MG63 (cell line): Measurements from ENCODE around the gene MRPS16. TPM values are rescaled to one million over a fixed set of nuclear protein-coding genes. Genes with fewer than 3 reads are reported as not detected.

Source experiments
- DNase-seq: peaks from one replicate; pipeline ENCODE4 v3.0.0-alpha.2; 2020
- H3K27me3 ChIP-seq: fragments of 250-450 bp; sonication (Bioruptor Pico); 2 replicates; pipeline ENCODE4 v1.5.1; 2020; ENCODE audit warnings: mild to moderate bottlenecking, moderate library complexity
- H3K36me3 ChIP-seq: fragments of 250-450 bp; sonication (Bioruptor Pico); 2 replicates; pipeline ENCODE4 v1.5.1; 2020; ENCODE audit warnings: mild to moderate bottlenecking, moderate library complexity
- H3K4me3 ChIP-seq: fragments of 250-450 bp; sonication (Bioruptor Pico); 2 replicates; pipeline ENCODE4 v1.5.1; 2020; ENCODE audit warnings: mild to moderate bottlenecking, moderate library complexity
- H3K9me3 ChIP-seq: fragments of 250-450 bp; sonication (Bioruptor Pico); 2 replicates; pipeline ENCODE4 v1.5.1; 2020; ENCODE audit warnings: mild to moderate bottlenecking, moderate library complexity
- total RNA-seq: library from RNA; depleted of rRNA; stranded (reverse); fragments of >200 nt; shearing (Covaris generic); gene quantifications from 2 replicates; pipeline ENCODE4 v1.2.3, GENCODE V29; 2014; ENCODE audit warnings: low replicate concordance; rRNA removed

Gene MRPS16
- total RNA-seq, 1 experiment from 2014 or later = 61.4 TPM

DNA sequence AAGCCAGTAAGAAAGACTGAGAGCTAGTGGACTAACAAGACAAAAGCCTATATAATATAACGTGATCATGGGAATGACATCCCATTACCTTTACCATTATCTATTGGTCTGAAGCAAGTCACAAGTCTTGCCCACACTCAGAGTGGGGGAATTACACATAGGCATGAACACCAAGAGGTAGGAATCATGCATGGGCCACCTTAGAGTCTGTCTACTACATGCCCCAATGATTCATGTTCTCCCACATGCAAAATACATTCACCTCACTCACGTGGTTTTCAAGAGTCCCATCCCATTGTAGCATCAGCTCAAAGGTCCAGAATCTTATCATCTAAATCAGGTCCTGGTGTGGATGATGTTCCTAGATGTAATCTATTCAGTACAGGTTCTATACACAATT lies 34.8 kb downstream of the MRPS16 start:
- DNase-seq = no peak
- Histone ChIP-seq H3K9me3 (no peaks in the 10 kb centered on the region), H3K27me3 (no peaks in the 10 kb centered on the region), H3K4me3 (no peak overlapping the region), H3K36me3 (peaks cover 5% of the 10 kb centered on the region)

DNA sequence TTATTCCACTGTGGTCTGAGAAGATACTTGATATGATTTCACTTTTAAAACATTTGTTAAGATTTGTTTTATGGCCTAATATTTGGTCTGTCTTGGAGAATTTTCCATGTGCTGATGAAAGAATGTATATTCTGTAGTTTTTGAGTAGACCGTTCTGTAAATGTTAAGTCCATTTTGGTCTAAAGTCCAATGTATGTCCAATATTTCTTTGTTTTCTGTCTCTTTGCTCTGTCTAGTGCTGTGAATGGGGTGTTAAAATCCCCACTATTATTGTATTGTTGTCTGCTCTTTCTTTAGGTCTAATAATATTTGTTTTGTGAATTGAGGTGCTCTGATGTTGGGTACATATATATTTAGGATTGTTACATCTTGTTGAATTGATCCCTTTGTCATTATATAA lies 36.7 kb downstream of the MRPS16 start:
- Histone ChIP-seq H3K27me3 (no peaks in the 10 kb centered on the region), H3K9me3 (no peaks in the 10 kb centered on the region), H3K36me3 (peaks cover 5% of the 10 kb centered on the region), H3K4me3 (no peak overlapping the region)
- no peak for DNase-seq

GRCh38 chr10:73211106-73211811 lies 41.2 kb downstream of the MRPS16 start:
- DNase-seq = no peak
- H3K4me3 ChIP-seq = no peak overlapping the region
- no peaks in the 10 kb centered on the region; the same call in none of the 2 replicates for H3K36me3 ChIP-seq
- H3K9me3 ChIP-seq = no peaks in the 10 kb centered on the region; the same call in 1 of the 2 replicates
- no peaks in the 10 kb centered on the region for H3K27me3 ChIP-seq

DNA sequence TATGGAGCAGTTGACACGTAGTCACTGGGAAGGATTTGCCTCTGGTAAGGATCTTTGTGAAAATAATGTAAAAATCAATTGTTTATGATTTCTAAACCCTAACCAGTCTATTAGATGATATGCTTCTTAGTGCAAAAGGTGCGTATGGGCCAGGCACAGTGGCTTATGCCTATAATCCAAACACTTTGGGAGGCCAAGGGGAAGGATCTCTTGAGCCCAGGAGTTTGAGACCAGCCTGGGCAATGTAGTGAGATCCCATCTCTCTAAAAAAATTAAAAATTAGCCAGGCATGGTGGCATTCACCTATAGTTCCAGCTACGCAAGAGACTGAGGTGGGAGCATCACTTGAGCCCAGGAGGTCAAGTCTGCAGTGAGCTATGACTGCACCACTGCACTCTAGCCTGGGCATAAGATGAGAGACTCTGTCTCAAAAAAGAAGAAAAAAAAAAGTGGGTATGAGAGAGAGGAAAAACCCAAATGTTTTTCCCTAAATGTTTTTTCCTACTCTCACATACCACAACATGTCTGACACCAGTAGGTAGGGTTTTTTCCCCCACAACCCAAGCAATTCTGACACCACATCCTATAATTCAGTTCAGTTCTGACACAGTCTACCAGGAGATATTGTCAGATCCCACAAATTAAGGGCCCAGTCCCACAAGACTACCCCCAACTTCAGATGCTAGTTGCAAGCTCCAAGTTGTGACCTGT lies 41.9 kb downstream of the MRPS16 start:
- no peaks in the 10 kb centered on the region; the same call in 1 of the 2 replicates for H3K9me3 ChIP-seq
- DNase-seq = no peak

DNA sequence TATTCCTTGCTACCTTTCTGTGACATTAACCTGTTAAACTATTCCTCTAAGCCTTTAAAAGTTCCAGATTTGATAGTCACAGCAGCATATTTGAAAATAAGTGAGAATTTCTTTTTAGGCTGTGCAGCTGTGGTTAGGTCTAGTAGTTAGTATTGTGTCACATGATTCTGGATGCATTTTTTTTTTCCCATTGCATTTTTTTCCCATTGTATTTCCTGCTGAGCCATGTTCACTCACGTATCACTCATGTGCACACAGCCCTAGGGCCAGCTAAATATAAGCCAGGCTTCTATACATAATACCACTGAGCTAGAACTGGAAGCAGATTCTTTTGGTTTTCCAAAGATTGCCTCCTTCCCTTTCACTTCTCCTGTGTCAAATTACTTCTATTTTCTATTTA lies 42.7 kb downstream of the MRPS16 start:
- Histone ChIP-seq H3K9me3 (no peaks in the 10 kb centered on the region; the same call in 1 of the 2 replicates), H3K36me3 (no peaks in the 10 kb centered on the region; the same call in none of the 2 replicates), H3K27me3 (no peaks in the 10 kb centered on the region), H3K4me3 (no peak overlapping the region)
- DNase-seq = no peak

More for the DNA sequence above, 41.9 kb downstream of the MRPS16 start:
- H3K4me3 ChIP-seq = no peak overlapping the region
- H3K27me3 ChIP-seq = no peaks in the 10 kb centered on the region
- no peaks in the 10 kb centered on the region; the same call in none of the 2 replicates for H3K36me3 ChIP-seq

DNA sequence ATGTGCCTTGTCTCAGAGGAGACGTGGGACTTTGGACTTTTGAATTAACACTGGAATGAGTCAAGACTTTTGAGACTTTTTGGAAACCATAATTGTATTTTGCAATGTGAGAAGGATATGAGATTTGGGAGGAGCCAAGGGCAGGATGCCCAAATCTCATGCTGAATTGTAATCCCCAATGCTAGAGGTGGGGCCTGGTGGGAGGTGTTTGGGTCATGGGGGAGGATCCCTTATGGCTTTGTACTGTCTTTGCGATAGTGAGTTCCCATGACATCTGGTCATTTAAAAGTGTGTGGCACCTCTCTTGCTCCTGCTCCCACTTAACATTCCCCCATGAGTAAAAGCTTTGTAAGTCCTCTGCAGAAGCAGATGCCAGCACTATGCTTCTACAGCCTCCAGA lies 44.6 kb downstream of the MRPS16 start:
- no peaks in the 10 kb centered on the region for H3K27me3 ChIP-seq
- peak; percentile 22 for DNase-seq
- H3K9me3 ChIP-seq = no peaks in the 10 kb centered on the region; the same call in 1 of the 2 replicates
- no peak overlapping the region for H3K4me3 ChIP-seq
- no peaks in the 10 kb centered on the region; the same call in none of the 2 replicates for H3K36me3 ChIP-seq

DNA sequence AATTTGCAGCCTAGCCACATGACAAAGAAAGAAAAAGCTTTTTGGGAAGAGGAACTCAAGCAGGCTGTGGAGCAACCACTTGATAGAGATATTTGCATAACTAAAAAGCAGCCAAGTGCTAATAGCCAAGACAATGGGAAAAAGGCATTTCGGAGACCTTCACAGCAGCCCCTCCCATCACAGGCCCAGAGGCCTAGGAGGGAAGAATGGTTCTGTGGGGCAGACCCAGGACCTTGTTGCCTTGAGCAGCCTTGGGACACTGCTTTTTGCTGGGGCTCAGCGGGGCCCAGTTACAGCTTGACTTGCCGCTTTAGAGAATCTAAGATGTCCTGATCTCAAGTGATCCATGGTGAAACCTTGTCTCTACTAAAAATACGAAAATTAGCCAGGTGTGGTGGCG lies 46.1 kb downstream of the MRPS16 start:
- Histone ChIP-seq H3K27me3 (no peaks in the 10 kb centered on the region), H3K9me3 (no peaks in the 10 kb centered on the region; the same call in 1 of the 2 replicates), H3K4me3 (no peak overlapping the region), H3K36me3 (no peaks in the 10 kb centered on the region; the same call in none of the 2 replicates)
- no peak for DNase-seq

DNA sequence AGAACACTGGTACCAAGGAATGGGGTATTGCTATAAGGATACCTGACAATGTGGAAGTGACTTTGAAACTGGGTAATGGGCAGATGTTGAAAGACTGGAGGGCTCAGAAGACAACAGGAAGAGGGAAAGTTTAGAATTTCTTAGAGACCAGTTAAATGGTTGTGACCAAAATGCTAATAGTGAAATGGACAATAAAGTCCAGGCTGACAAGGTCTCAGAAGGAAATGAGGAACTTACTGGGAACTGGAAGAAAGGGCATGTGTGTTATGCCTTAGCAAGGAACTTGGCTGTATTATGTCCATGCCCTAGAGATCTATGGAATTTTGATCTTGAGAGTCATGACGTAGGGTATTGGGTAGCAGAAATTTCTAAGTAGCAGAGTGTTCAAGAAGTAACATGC lies 46.6 kb downstream of the MRPS16 start:
- Histone ChIP-seq H3K9me3 (no peaks in the 10 kb centered on the region; the same call in 1 of the 2 replicates), H3K36me3 (no peaks in the 10 kb centered on the region; the same call in none of the 2 replicates), H3K4me3 (no peak overlapping the region), H3K27me3 (no peaks in the 10 kb centered on the region)
- no peak for DNase-seq

DNA sequence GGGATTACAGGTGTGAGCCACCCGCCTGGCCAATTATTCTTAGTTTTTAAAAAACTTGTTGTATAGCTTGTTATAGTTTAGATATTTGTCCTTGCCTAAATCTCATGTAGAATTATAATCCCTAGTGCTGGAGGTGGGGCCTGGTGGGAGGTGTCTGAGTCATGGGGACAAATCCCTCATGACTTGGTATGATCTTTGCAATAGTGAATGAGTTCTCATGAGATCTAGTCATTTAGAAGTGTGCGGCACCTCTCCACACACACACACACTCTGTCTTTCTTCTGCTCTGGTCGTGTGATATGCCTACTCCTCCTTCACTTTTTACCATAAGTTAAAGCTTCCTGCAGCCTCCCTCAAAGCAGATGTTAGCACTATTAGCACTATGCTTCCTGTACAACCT lies 47.4 kb downstream of the MRPS16 start:
- DNase-seq = no peak
- H3K27me3 ChIP-seq = no peaks in the 10 kb centered on the region
- H3K4me3 ChIP-seq = no peak overlapping the region
- H3K36me3 ChIP-seq = no peaks in the 10 kb centered on the region; the same call in none of the 2 replicates
- H3K9me3 ChIP-seq = no peaks in the 10 kb centered on the region; the same call in 1 of the 2 replicates

Other genes with a start within 250 kb of the MRPS16 start
- 65.9 and 77.0 TPM in 2 replicates for gene P4HA1, start 155.8 kb downstream of the MRPS16 start, total RNA-seq
- not detected in 2 replicates for gene NUDT13, start 142.2 kb downstream of the MRPS16 start, total RNA-seq
- 38.3 and 39.6 TPM in 2 replicates for gene ECD, start 84.6 kb downstream of the MRPS16 start, total RNA-seq
- gene FAM149B1, start 84.5 kb downstream of the MRPS16 start, total RNA-seq = 5.6 and 7.4 TPM in 2 replicates
- 31.1 and 39.5 TPM in 2 replicates for gene DNAJC9, start 5.4 kb downstream of the MRPS16 start, total RNA-seq
- 2.8 and 4.1 TPM in 2 replicates for gene CFAP70, start 106.2 kb upstream of the MRPS16 start, total RNA-seq
- gene ANXA7, start 161.4 kb upstream of the MRPS16 start, total RNA-seq = 32.7 and 62.7 TPM in 2 replicates
- gene MSS51, start 180.9 kb upstream of the MRPS16 start, total RNA-seq = 0.10 and 2.4 TPM in 2 replicates
- gene PPP3CB, start 243.4 kb upstream of the MRPS16 start, total RNA-seq = 5.9 and 14.5 TPM in 2 replicates